DMS153 (cell line): ENCODE data around the gene AK5.
"Not testable (repeated sequence)": the region's sequence is repeated elsewhere in the genome, so short reads cannot be mapped to it uniquely, and the experiment has no call there.

Source experiments
- DNase-seq: peaks from one replicate; lab custom pipeline; 2025; lab: John Stamatoyannopoulos, UW

Gene AK5

GRCh38 chr1:77506771-77507170, 225.0 kb downstream of the AK5 start:
- DNase-seq, result no peak

- DNase-seq, result no peak
Measured at GRCh38 chr1:77509051-77509492, 227.3 kb downstream of the AK5 start.

- no peak for DNase-seq
Measured at GRCh38 chr1:77509898-77510297, 228.1 kb downstream of the AK5 start.

GRCh38 chr1:77511440-77511840, 229.6 kb downstream of the AK5 start:
- no peak for DNase-seq

GRCh38 chr1:77512650-77513049, 230.8 kb downstream of the AK5 start:
- DNase-seq, result not testable (repeated sequence)

GRCh38 chr1:77513839-77514763, 232.3 kb downstream of the AK5 start:
- DNase-seq, result no peak

GRCh38 chr1:77514921-77515776, 233.3 kb downstream of the AK5 start:
- DNase-seq, result no peak

GRCh38 chr1:77516106-77516505, 234.3 kb downstream of the AK5 start:
- no peak for DNase-seq

GRCh38 chr1:77524038-77524437, 242.2 kb downstream of the AK5 start:
- DNase-seq, result no peak

GRCh38 chr1:77531149-77531548, 249.3 kb downstream of the AK5 start:
- DNase-seq, result not testable (repeated sequence)

- DNase-seq, result not testable (repeated sequence)
Measured at GRCh38 chr1:77531596-77532280, 249.9 kb downstream of the AK5 start.

- no peak for DNase-seq
Measured at GRCh38 chr1:77532641-77533040, 250.8 kb downstream of the AK5 start.

- no peak for DNase-seq
Measured at GRCh38 chr1:77533660-77534305, 252.0 kb downstream of the AK5 start.

- DNase-seq, result no peak
Measured at GRCh38 chr1:77534456-77534855, 252.6 kb downstream of the AK5 start.

- DNase-seq, result no peak
Measured at GRCh38 chr1:77536813-77537212, 255.0 kb downstream of the AK5 start.

GRCh38 chr1:77538956-77539518, 257.2 kb downstream of the AK5 start:
- DNase-seq, result no peak

GRCh38 chr1:77539519-77540142, 257.8 kb downstream of the AK5 start:
- DNase-seq, result no peak

- DNase-seq, result no peak
Measured at GRCh38 chr1:77540501-77541161, 258.8 kb downstream of the AK5 start.

GRCh38 chr1:77541162-77541545, 259.3 kb downstream of the AK5 start:
- DNase-seq, result no peak

GRCh38 chr1:77542813-77543420, 261.1 kb downstream of the AK5 start:
- no peak for DNase-seq
